Measurements from ENCODE around the gene AOPEP. TPM values are rescaled to one million over a fixed set of nuclear protein-coding genes. Genes with fewer than 3 reads are reported as not detected.

AOPEP gene
- total and polyA plus RNA-seq, 7 donors, result 28.0 to 490 (median 184) TPM

DNA sequence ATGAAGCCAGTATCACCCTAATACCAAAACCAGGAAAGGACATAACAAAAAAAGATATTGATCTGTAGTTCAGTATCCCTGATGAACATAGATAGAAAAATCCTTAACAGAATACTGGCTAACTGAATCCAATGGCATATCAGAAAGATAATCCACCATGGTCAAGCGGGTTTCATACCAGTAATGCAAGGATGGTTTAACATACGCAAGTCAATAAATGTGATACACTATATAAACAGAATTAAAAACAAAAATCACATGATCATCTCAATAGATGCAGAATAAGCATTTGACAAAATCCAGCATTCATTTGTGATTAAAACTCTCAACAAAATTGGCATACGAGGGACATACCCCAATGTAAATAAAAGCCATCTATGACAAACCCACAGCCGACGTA is 110.9 kb downstream of the AOPEP start:
- Histone ChIP-seq H3K36me3 (no peaks in the 10 kb centered on the region), H3K27me3 (no peaks in the 10 kb centered on the region), H3K9me3 (no peaks in the 10 kb centered on the region), H3K27ac (no peak overlapping the region), H3K4me3 (no peak overlapping the region), H3K4me1 (no peaks in the 10 kb centered on the region)
- no peak for DNase-seq
- TF ChIP-seq POLR2AphosphoS5 (IDR thresholded peaks at IDR 0.05) (no peak), EP300 (IDR thresholded peaks at IDR 0.05) (no peak), POLR2A (IDR thresholded peaks at IDR 0.05) (no peak)
- TF ChIP-seq, protein P1, sequence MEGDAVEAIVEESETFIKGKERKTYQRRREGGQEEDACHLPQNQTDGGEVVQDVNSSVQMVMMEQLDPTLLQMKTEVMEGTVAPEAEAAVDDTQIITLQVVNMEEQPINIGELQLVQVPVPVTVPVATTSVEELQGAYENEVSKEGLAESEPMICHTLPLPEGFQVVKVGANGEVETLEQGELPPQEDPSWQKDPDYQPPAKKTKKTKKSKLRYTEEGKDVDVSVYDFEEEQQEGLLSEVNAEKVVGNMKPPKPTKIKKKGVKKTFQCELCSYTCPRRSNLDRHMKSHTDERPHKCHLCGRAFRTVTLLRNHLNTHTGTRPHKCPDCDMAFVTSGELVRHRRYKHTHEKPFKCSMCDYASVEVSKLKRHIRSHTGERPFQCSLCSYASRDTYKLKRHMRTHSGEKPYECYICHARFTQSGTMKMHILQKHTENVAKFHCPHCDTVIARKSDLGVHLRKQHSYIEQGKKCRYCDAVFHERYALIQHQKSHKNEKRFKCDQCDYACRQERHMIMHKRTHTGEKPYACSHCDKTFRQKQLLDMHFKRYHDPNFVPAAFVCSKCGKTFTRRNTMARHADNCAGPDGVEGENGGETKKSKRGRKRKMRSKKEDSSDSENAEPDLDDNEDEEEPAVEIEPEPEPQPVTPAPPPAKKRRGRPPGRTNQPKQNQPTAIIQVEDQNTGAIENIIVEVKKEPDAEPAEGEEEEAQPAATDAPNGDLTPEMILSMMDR (IDR thresholded peaks at IDR 0.05), result no peak
- 78 to 86% methylated on average over 5 of the region's 5 CpGs for WGBS, 2 donors
- intact Hi-C loops (cut with DNase I), result no loop called here

DNA sequence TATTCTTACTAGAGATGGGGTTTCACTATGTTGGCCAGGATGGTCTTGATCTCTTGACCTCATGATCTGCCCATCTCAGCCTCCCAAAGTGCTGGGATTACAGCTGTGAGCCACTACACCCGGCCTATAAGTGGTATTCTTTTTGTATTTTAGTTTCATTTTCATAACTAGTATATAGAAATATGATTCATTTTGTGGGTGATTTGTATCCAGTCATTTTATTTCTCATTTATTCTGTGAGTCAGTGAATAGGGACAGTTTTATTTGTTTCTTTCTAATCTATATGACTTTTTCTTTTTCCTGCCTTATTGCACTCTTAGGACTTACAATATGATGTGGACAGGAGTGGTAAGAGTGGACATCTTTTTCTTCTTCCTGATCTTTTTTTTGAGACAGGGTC is 112.9 kb downstream of the AOPEP start:
- Histone ChIP-seq H3K4me3 (no peak overlapping the region), H3K27me3 (no peaks in the 10 kb centered on the region), H3K36me3 (no peaks in the 10 kb centered on the region), H3K9me3 (no peaks in the 10 kb centered on the region), H3K4me1 (no peaks in the 10 kb centered on the region), H3K27ac (no peak overlapping the region)
- 81 to 89% methylated on average over 1 of the region's 1 CpG for WGBS, 2 donors
- no peak for DNase-seq
- intact Hi-C loops (cut with DNase I), result no loop called here
- TF ChIP-seq, protein P1 (IDR thresholded peaks at IDR 0.05), result no peak
- TF ChIP-seq POLR2A (IDR thresholded peaks at IDR 0.05) (no peak), EP300 (IDR thresholded peaks at IDR 0.05) (no peak), POLR2AphosphoS5 (IDR thresholded peaks at IDR 0.05) (no peak)

DNA sequence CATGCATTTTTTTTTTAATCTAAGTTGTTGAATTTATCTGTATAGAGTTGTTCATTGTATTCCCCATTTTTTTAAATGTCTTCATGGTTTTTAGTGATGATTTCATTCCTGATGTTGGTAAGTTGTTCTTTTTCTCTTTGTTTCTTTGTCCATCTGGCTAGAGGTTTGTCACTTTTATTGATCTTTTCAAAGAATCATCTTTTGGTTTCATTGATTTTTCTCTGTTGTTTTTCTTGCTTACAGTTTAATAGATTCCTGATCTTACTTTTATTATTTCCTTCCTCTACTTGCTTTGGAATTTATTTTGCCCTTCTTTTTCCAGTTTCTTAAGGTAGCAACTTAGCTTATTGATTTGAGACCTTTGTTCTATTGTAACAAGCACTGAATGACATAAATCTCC is 114.2 kb downstream of the AOPEP start:
- Histone ChIP-seq H3K27me3 (no peaks in the 10 kb centered on the region), H3K9me3 (no peaks in the 10 kb centered on the region), H3K36me3 (no peaks in the 10 kb centered on the region), H3K4me1 (no peaks in the 10 kb centered on the region), H3K4me3 (no peak overlapping the region), H3K27ac (no peak overlapping the region)
- no peak for DNase-seq
- intact Hi-C loops (cut with DNase I), result no loop called here
- TF ChIP-seq POLR2A (IDR thresholded peaks at IDR 0.05) (no peak), POLR2AphosphoS5 (IDR thresholded peaks at IDR 0.05) (no peak), EP300 (IDR thresholded peaks at IDR 0.05) (no peak)

DNA sequence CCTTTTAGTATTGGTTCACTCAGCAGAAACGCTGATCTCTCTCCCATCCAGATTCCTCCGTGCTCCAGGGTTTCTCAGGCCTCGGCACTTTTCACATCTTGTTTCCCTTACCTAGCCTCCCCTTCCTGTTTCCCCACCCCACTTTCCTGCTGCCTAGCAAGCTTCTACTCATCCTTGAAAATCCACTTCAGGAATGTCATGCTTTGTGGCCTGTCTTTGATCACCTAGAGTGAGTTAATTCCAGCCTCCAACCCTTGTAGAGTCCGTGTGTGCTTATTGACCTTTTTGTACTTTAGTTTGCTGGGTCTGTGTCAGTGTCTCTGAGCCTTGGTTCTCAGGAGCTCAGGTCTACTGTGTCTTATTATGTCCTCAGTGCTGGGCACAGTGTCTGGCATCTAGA is 116.6 kb downstream of the AOPEP start:
- Histone ChIP-seq H3K27me3 (no peaks in the 10 kb centered on the region), H3K9me3 (no peaks in the 10 kb centered on the region), H3K4me1 (no peaks in the 10 kb centered on the region), H3K36me3 (no peaks in the 10 kb centered on the region), H3K27ac (no peak overlapping the region), H3K4me3 (no peak overlapping the region)
- TF ChIP-seq POLR2A (IDR thresholded peaks at IDR 0.05) (no peak), POLR2AphosphoS5 (IDR thresholded peaks at IDR 0.05) (no peak), EP300 (IDR thresholded peaks at IDR 0.05) (no peak)
- TF ChIP-seq, protein P1 (IDR thresholded peaks at IDR 0.05), result no peak
- intact Hi-C loops (cut with DNase I), result no loop called here
- 92 to 95% methylated on average over 4 of the region's 4 CpGs for WGBS, 2 donors
- DNase-seq, result no peak

DNA sequence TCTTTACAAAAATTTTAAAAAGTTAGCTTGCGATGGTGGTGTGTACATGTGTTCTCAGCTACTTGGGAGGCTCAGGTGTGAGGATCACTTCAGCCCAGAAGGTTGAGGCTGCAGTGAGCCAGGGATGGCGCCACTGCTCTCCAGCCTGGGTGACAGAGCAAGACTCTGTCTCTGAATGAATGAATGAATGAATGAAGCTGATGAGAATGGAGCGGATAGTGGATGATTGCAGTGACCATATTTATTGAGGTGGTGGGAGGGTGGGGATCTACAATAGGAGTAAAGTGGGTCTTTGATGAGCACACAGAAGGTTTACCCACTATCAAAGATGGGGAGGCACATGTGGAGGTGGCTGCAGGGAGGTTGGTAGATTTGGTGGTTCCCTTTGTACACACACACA is 120.2 kb downstream of the AOPEP start:
- intact Hi-C loops (cut with DNase I), result no loop called here
- TF ChIP-seq POLR2A (IDR thresholded peaks at IDR 0.05), result no peak
- no peak for TF ChIP-seq EP300 (IDR thresholded peaks at IDR 0.05)
- TF ChIP-seq, protein P1 (IDR thresholded peaks at IDR 0.05), result no peak
- TF ChIP-seq POLR2AphosphoS5 (IDR thresholded peaks at IDR 0.05), result no peak
- 97 to 99% methylated on average over 3 of the region's 3 CpGs for WGBS, 2 donors
- H3K9me3 ChIP-seq, result no peaks in the 10 kb centered on the region
- no peak for DNase-seq
- H3K27ac ChIP-seq, result no peak overlapping the region
- H3K4me3 ChIP-seq, result no peak overlapping the region
- no peaks in the 10 kb centered on the region for H3K27me3 ChIP-seq
- H3K36me3 ChIP-seq, result no peaks in the 10 kb centered on the region
- no peaks in the 10 kb centered on the region for H3K4me1 ChIP-seq

Measured in sigmoid colon (tissue), 7 donors.